HepG2 (cell line): ENCODE data around the gene STH. TPM values are rescaled to one million over a fixed set of nuclear protein-coding genes. Genes with fewer than 3 reads are reported as not detected.

Experiments used
- AGO1 ChIP-seq: fragments of 200-400 bp; formaldehyde crosslinking; IDR thresholded peaks from 2 replicates; pipeline ENCODE4 v1.6.1; 2017; ENCODE audit warnings: mild to moderate bottlenecking, low read depth, low read length, moderate library complexity; ENCODE audit not compliant: poor library complexity, severe bottlenecking
- DPF2 ChIP-seq: sonication (generic); formaldehyde crosslinking; IDR thresholded peaks from 2 replicates; pipeline ENCODE4 v1.4.0; 2020; ENCODE audit warnings: mild to moderate bottlenecking, low read depth, missing genetic modification reagents, borderline replicate concordance
- FLYWCH1 ChIP-seq: sonication (generic); formaldehyde crosslinking; IDR thresholded peaks from 2 replicates; pipeline ENCODE4 v1.8.1; 2023; ENCODE audit warnings: mild to moderate bottlenecking, missing genetic modification reagents
- HDAC1 ChIP-seq: sonication (generic); formaldehyde crosslinking; IDR thresholded peaks from 2 replicates; pipeline ENCODE4 v1.5.1; 2020; ENCODE audit warnings: mild to moderate bottlenecking, missing genetic modification reagents
- HES4 ChIP-seq: sonication (generic); formaldehyde crosslinking; IDR thresholded peaks from 2 replicates; pipeline ENCODE4 v1.9.0; 2021; ENCODE audit warnings: mild to moderate bottlenecking, missing genetic modification reagents, borderline replicate concordance
- HNF4G ChIP-seq, 2 experiments: sonication (generic) in 1 of 2; formaldehyde crosslinking in 1 of 2; IDR thresholded peaks; 2 replicates each; pipeline versions ENCODE4 v1.4.0 to v1.6.1; 2011 to 2020; ENCODE audit warnings: borderline replicate concordance in 2 of 2, low read depth in 2 of 2, mild to moderate bottlenecking in 2 of 2, low read length in 1 of 2, missing genetic modification reagents in 1 of 2, moderate library complexity in 1 of 2
- MAF1 ChIP-seq: sonication (generic); formaldehyde crosslinking; IDR thresholded peaks from 2 replicates; pipeline ENCODE4 v1.5.0; 2020; ENCODE audit warnings: missing genetic modification reagents, borderline replicate concordance
- NPAS2 ChIP-seq: sonication (generic); formaldehyde crosslinking; IDR thresholded peaks from 2 replicates; pipeline ENCODE4 v1.8.0; 2022; ENCODE audit warnings: mild to moderate bottlenecking, missing genetic modification reagents, borderline replicate concordance
- SMARCE1 ChIP-seq: fragments of 450-650 bp; IDR thresholded peaks from 2 replicates; pipeline ENCODE4 v1.6.1; 2017; ENCODE audit warnings: borderline replicate concordance
- SOX13 ChIP-seq, 3 experiments: fragments of 450-650 bp in 1 of 3; sonication (generic) in 1 of 3; formaldehyde crosslinking in 1 of 3; IDR thresholded peaks in 2 of 3; conservative IDR thresholded peaks in 1 of 3; 2 replicates each; pipeline versions ENCODE4 v1.5.0 to v1.6.1; 2016 to 2020; ENCODE audit warnings: antibody characterized with exemption in 1 of 3, mild to moderate bottlenecking in 1 of 3, missing compliant biosample characterization in 1 of 3, missing genetic modification reagents in 1 of 3, moderate library complexity in 1 of 3
- ZNF205 ChIP-seq: IDR thresholded peaks from 2 replicates; pipeline ENCODE4 v1.6.1; 2018; ENCODE audit warnings: missing biosample characterization, missing genetic modification reagents
- ZNF251 ChIP-seq: sonication (generic); formaldehyde crosslinking; IDR thresholded peaks from 2 replicates; pipeline ENCODE4 v1.9.0; 2021; ENCODE audit warnings: mild to moderate bottlenecking, missing genetic modification reagents
- ZNF44 ChIP-seq: sonication (generic); formaldehyde crosslinking; IDR thresholded peaks from 2 replicates; pipeline ENCODE4 v1.5.1; 2020; ENCODE audit warnings: mild to moderate bottlenecking, missing genetic modification reagents
- ZNF674 ChIP-seq: sonication (generic); formaldehyde crosslinking; IDR thresholded peaks from 2 replicates; pipeline ENCODE4 v1.5.0; 2020; ENCODE audit warnings: low read depth, mild to moderate bottlenecking, missing genetic modification reagents
- ZSCAN29 ChIP-seq: sonication (generic); formaldehyde crosslinking; conservative IDR thresholded peaks from 2 replicates; pipeline ENCODE4 v1.4.0; 2020; ENCODE audit warnings: mild to moderate bottlenecking, missing genetic modification reagents
- polyA plus RNA-seq, 8 experiments: library from polyadenylated mRNA; depleted of rRNA in 3 of 8; stranded (reverse) in 7 of 8; unstranded in 1 of 8; fragments of >200 nt; fragmentation: Illumina TruSeq in 4 of 8; extraction: Trizol in 4 of 8; gene quantifications; 2 replicates each; pipeline versions ENCODE4 v1.2.1 to v1.2.3, GENCODE V29; 2011 to 2016; ENCODE audit warnings: low read depth in 4 of 8, missing spikeins in 1 of 8, mixed read lengths in 1 of 8; ENCODE audit not compliant: insufficient read depth in 1 of 8
- total RNA-seq, 5 experiments: library from RNA; depleted of rRNA; stranded (reverse); fragments of >200 nt; fragmentation: Illumina TruSeq; extraction: Trizol; gene quantifications; 2 replicates each; pipeline ENCODE4 v1.2.3, GENCODE V29; 2016; ENCODE audit warnings: low read depth in 1 of 5
- TF ChIP-seq, protein P1 (sequence below): sonication (generic); formaldehyde crosslinking; IDR thresholded peaks from 2 replicates; pipeline ENCODE4 v1.4.0; 2020; ENCODE audit warnings: missing genetic modification reagents
- TF ChIP-seq, protein P2 (sequence below): sonication (generic); formaldehyde crosslinking; IDR thresholded peaks from 2 replicates; pipeline ENCODE4 v1.4.0; 2020; ENCODE audit warnings: missing genetic modification reagents
- TF ChIP-seq, protein P3 (sequence below): sonication (generic); formaldehyde crosslinking; IDR thresholded peaks from 2 replicates; pipeline ENCODE4 v1.4.0; 2020; ENCODE audit warnings: mild to moderate bottlenecking, low read depth, missing genetic modification reagents

Gene STH
- total and polyA plus RNA-seq, 2 of the 13 experiments (the other 11 are each of a cell fraction or from before 2014, with no cell fraction given): not detected

DNA sequence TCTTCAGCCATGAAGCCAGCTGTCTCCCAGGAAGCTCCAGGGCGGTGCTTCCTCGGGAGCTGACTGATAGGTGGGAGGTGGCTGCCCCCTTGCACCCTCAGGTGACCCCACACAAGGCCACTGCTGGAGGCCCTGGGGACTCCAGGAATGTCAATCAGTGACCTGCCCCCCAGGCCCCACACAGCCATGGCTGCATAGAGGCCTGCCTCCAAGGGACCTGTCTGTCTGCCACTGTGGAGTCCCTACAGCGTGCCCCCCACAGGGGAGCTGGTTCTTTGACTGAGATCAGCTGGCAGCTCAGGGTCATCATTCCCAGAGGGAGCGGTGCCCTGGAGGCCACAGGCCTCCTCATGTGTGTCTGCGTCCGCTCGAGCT, 14.1 kb downstream of the STH start (continued):
- TF ChIP-seq, protein P1, sequence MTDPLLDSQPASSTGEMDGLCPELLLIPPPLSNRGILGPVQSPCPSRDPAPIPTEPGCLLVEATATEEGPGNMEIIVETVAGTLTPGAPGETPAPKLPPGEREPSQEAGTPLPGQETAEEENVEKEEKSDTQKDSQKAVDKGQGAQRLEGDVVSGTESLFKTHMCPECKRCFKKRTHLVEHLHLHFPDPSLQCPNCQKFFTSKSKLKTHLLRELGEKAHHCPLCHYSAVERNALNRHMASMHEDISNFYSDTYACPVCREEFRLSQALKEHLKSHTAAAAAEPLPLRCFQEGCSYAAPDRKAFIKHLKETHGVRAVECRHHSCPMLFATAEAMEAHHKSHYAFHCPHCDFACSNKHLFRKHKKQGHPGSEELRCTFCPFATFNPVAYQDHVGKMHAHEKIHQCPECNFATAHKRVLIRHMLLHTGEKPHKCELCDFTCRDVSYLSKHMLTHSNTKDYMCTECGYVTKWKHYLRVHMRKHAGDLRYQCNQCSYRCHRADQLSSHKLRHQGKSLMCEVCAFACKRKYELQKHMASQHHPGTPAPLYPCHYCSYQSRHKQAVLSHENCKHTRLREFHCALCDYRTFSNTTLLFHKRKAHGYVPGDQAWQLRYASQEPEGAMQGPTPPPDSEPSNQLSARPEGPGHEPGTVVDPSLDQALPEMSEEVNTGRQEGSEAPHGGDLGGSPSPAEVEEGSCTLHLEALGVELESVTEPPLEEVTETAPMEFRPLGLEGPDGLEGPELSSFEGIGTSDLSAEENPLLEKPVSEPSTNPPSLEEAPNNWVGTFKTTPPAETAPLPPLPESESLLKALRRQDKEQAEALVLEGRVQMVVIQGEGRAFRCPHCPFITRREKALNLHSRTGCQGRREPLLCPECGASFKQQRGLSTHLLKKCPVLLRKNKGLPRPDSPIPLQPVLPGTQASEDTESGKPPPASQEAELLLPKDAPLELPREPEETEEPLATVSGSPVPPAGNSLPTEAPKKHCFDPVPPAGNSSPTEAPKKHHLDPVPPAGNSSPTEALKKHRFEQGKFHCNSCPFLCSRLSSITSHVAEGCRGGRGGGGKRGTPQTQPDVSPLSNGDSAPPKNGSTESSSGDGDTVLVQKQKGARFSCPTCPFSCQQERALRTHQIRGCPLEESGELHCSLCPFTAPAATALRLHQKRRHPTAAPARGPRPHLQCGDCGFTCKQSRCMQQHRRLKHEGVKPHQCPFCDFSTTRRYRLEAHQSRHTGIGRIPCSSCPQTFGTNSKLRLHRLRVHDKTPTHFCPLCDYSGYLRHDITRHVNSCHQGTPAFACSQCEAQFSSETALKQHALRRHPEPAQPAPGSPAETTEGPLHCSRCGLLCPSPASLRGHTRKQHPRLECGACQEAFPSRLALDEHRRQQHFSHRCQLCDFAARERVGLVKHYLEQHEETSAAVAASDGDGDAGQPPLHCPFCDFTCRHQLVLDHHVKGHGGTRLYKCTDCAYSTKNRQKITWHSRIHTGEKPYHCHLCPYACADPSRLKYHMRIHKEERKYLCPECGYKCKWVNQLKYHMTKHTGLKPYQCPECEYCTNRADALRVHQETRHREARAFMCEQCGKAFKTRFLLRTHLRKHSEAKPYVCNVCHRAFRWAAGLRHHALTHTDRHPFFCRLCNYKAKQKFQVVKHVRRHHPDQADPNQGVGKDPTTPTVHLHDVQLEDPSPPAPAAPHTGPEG (CRISPR knock-in tag): no peak
- no peak for TF ChIP-seq ZNF251 (CRISPR knock-in tag)
- no peak for TF ChIP-seq SMARCE1
- no peak for TF ChIP-seq AGO1
- TF ChIP-seq ZNF44 (CRISPR knock-in tag): no peak
- TF ChIP-seq ZNF205: no peak
- TF ChIP-seq HNF4G (IDR thresholded peaks at IDR 0.05; ENCODE audit: borderline replicate concordance, low read depth, low read length): peak; percentile 34; the same call in 1 of the 2 replicates
- no peak for TF ChIP-seq HNF4G (CRISPR knock-in tag; IDR thresholded peaks at IDR 0.05; ENCODE audit: borderline replicate concordance, low read depth)
- no peak for TF ChIP-seq HDAC1 (CRISPR knock-in tag)
- TF ChIP-seq FLYWCH1: no peak
- TF ChIP-seq ZSCAN29: 0 out of 2 replicates have a peak, but pooled peaks have one; percentile 37
- TF ChIP-seq, protein P2, sequence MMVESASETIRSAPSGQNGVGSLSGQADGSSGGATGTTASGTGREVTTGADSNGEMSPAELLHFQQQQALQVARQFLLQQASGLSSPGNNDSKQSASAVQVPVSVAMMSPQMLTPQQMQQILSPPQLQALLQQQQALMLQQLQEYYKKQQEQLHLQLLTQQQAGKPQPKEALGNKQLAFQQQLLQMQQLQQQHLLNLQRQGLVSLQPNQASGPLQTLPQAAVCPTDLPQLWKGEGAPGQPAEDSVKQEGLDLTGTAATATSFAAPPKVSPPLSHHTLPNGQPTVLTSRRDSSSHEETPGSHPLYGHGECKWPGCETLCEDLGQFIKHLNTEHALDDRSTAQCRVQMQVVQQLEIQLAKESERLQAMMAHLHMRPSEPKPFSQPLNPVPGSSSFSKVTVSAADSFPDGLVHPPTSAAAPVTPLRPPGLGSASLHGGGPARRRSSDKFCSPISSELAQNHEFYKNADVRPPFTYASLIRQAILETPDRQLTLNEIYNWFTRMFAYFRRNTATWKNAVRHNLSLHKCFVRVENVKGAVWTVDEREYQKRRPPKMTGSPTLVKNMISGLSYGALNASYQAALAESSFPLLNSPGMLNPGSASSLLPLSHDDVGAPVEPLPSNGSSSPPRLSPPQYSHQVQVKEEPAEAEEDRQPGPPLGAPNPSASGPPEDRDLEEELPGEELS: no peak
- no peak for TF ChIP-seq ZNF674
- TF ChIP-seq DPF2 (CRISPR knock-in tag): no peak
- no peak for TF ChIP-seq HES4 (CRISPR knock-in tag)
- no peak; the same call in 1 of the 2 replicates for TF ChIP-seq SOX13 (IDR thresholded peaks at IDR 0.05)
- no peak; a peak in 1 of 4 replicates for TF ChIP-seq SOX13 (CRISPR knock-in tag; conservative IDR thresholded peaks at IDR 0.05 in 1 of 2, IDR thresholded peaks at IDR 0.05 in 1 of 2)
- TF ChIP-seq, protein P3, sequence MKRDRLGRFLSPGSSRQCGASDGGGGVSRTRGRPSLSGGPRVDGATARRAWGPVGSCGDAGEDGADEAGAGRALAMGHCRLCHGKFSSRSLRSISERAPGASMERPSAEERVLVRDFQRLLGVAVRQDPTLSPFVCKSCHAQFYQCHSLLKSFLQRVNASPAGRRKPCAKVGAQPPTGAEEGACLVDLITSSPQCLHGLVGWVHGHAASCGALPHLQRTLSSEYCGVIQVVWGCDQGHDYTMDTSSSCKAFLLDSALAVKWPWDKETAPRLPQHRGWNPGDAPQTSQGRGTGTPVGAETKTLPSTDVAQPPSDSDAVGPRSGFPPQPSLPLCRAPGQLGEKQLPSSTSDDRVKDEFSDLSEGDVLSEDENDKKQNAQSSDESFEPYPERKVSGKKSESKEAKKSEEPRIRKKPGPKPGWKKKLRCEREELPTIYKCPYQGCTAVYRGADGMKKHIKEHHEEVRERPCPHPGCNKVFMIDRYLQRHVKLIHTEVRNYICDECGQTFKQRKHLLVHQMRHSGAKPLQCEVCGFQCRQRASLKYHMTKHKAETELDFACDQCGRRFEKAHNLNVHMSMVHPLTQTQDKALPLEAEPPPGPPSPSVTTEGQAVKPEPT (CRISPR knock-in tag): no peak
- TF ChIP-seq NPAS2 (CRISPR knock-in tag): no peak
- TF ChIP-seq MAF1 (CRISPR knock-in tag): no peak
